ENCODE measurements around the gene ALDH1L1.

Gene ALDH1L1

DNA sequence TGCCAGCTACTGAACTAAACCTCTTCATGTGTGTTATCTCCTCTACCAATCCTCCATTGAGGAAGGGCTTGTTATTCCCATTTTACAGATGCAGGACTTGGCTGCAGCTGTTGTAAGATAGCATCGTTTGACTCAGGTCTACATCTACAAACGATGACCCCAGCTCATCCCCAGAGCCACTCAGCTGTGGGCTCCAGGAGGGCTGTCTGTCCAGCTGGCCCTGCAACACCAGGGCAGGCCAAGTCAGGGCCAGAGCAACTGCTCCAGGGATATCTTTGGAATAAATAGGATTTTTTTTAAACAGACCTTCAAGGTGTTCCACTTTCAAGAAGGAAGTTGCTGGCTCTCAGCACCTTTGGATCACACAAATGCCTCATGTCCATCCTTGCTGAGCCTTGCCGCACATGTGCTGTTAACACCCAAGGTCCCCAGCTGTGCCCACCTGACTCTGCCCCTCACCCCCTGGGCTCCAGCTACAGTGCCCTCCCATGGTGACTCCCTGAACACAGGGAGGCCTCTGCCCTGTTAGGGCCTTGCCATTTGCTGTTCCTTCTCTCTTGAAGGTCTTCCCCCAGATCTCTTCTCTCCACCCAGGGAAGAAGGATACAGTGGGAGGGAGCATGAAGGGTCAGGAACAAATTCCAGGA, 31.0 kb downstream of the ALDH1L1 start:
- Histone ChIP-seq H3K9ac (ENCODE audit: low read depth in 1 of 2, low read length in 2 of 2) (no peak overlapping the region), H3K27ac (ENCODE audit: low read depth in 2 of 2, low read length in 2 of 2) (no peak overlapping the region), H3K9me3 (ENCODE audit: control insufficient read depth in 2 of 2, low read length in 2 of 2) (no peaks in the 10 kb centered on the region), H3K36me3 (ENCODE audit: control insufficient read depth in 2 of 2, insufficient read depth in 2 of 2, low read length in 2 of 2) (no peaks in the 10 kb centered on the region), H3K4me3 (ENCODE audit: low read length in 2 of 2) (no peak overlapping the region), H3K4me1 (ENCODE audit: control insufficient read depth in 2 of 2, insufficient read depth in 2 of 2, low read length in 2 of 2) (no peaks in the 10 kb centered on the region), H3K27me3 (ENCODE audit: control insufficient read depth in 2 of 2, insufficient read depth in 2 of 2, low read length in 2 of 2) (no peaks in the 10 kb centered on the region)

DNA sequence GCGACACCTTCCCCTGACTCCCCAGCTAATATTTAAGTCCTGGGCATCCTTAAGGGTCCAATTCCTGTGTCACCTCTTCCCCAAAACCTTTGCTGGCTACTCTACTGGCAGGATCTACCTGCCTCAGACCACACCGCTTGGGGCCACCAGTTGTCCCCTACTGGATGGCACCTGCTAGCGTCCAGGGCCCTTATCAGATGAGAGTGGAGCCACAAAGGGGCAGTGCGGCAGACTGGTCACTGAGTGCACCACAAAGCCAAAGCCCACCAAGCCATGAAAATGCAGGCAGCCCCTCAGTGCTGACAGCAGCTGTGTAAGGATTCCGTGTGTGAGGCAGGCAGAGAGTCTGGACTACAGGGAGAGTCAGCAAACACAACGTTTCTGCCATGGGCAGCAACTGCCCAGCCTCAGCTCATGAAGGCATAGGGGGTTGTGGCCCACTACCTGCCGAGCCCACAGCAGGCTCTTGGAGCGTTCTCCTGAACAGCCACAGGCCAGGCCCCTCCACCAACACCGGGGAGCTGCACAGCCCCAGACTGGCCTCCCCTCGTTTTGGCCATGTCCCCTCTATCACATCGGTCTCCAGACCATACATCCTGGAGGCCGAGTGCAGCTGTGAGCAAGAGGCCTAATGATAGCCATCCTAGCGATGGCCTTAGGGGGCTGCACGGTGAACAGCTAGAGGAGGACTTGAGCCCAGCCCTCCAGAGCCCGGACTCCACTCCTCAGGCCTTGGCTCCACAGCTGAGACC, 32.3 kb downstream of the ALDH1L1 start:
- Histone ChIP-seq H3K4me3 (ENCODE audit: low read length in 2 of 2) (no peak overlapping the region), H3K36me3 (ENCODE audit: control insufficient read depth in 2 of 2, insufficient read depth in 2 of 2, low read length in 2 of 2) (no peaks in the 10 kb centered on the region), H3K9ac (ENCODE audit: low read depth in 1 of 2, low read length in 2 of 2) (no peak overlapping the region), H3K27me3 (ENCODE audit: control insufficient read depth in 2 of 2, insufficient read depth in 2 of 2, low read length in 2 of 2) (no peaks in the 10 kb centered on the region), H3K27ac (ENCODE audit: low read depth in 2 of 2, low read length in 2 of 2) (no peak overlapping the region), H3K4me1 (ENCODE audit: control insufficient read depth in 2 of 2, insufficient read depth in 2 of 2, low read length in 2 of 2) (no peaks in the 10 kb centered on the region), H3K9me3 (ENCODE audit: control insufficient read depth in 2 of 2, low read length in 2 of 2) (no peaks in the 10 kb centered on the region)

DNA sequence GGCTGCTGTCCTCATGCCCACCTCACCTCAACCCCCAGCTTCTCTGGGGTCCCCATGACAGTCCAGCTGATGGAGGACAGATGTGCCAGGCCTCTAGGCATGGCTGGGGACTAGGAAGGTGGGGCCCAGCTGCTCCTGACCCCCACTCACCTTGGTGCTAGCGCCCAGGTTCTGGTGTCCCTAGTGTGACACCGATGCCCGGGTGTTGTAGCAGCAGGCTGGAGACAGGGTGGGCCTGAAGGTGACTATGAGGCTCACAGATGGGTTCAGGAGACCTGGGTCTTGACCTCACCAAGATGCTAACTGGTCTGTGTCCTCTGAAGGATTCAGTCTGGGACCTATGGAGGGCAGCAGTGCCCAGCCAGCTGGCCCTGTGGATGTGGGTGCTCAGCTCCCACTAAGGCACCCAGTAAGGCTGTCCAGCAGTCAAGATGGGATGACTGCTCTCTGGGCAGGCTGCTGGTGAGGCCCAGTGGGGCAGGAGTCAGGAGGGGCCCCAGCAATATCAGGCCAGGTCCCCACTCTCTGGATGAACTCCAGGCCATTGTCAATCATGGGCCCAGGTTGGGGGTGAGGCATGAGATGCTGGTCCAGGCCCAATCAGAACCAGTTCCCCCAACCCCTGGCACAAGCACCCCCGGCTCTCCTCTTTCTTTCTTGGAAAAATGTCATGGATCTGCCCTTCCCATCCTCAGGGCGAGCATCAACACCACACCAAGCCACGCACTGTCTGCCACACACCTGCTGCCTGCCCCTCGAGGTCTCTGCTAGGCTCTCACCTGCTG, 33.0 kb downstream of the ALDH1L1 start:
- Histone ChIP-seq H3K4me1 (ENCODE audit: control insufficient read depth in 2 of 2, insufficient read depth in 2 of 2, low read length in 2 of 2) (no peaks in the 10 kb centered on the region), H3K9ac (ENCODE audit: low read depth in 1 of 2, low read length in 2 of 2) (no peak overlapping the region), H3K4me3 (ENCODE audit: low read length in 2 of 2) (no peak overlapping the region)

DNA sequence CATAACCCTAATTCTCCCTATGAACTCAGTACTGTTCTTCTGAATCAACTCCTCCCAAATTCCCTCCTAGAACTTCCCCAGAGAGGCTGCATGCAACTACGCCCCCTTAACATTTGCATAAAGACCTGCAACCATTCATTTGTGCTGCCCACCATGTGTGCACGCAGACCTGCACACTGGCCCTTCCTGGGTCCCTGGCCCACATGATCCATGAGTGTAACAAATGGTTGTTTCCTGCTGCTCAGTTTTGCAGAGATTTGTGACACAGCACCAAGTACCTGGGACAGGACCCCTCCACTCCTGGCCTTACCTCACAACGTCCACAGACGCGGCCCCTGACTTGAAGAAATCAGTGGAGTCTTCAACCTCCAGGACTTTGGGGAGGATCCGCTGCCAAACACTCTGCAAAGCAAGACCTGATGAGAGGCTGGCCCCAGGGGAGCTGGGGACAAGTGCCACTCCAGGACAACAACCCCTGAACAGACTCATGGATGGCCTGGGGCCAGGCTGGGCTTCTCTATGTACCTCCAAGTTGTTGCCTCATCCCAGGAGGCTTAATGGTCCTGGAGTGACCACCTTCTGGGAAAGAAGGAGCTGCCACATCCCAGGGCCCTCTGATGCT, 33.8 kb downstream of the ALDH1L1 start:
- H3K4me1 ChIP-seq (ENCODE audit: control insufficient read depth in 2 of 2, insufficient read depth in 2 of 2, low read length in 2 of 2), result no peaks in the 10 kb centered on the region
- H3K27me3 ChIP-seq (ENCODE audit: control insufficient read depth in 2 of 2, insufficient read depth in 2 of 2, low read length in 2 of 2), result no peaks in the 10 kb centered on the region
- no peak overlapping the region for H3K9ac ChIP-seq (ENCODE audit: low read depth in 1 of 2, low read length in 2 of 2)
- H3K9me3 ChIP-seq (ENCODE audit: control insufficient read depth in 2 of 2, low read length in 2 of 2), result no peaks in the 10 kb centered on the region
- no peak overlapping the region for H3K4me3 ChIP-seq (ENCODE audit: low read length in 2 of 2)
- H3K27ac ChIP-seq (ENCODE audit: low read depth in 2 of 2, low read length in 2 of 2), result no peak overlapping the region
- H3K36me3 ChIP-seq (ENCODE audit: control insufficient read depth in 2 of 2, insufficient read depth in 2 of 2, low read length in 2 of 2), result no peaks in the 10 kb centered on the region

More for the DNA sequence above, 33.0 kb downstream of the ALDH1L1 start:
- Histone ChIP-seq H3K27me3 (ENCODE audit: control insufficient read depth in 2 of 2, insufficient read depth in 2 of 2, low read length in 2 of 2) (no peaks in the 10 kb centered on the region), H3K9me3 (ENCODE audit: control insufficient read depth in 2 of 2, low read length in 2 of 2) (no peaks in the 10 kb centered on the region), H3K36me3 (ENCODE audit: control insufficient read depth in 2 of 2, insufficient read depth in 2 of 2, low read length in 2 of 2) (no peaks in the 10 kb centered on the region), H3K27ac (ENCODE audit: low read depth in 2 of 2, low read length in 2 of 2) (no peak overlapping the region)

DNA sequence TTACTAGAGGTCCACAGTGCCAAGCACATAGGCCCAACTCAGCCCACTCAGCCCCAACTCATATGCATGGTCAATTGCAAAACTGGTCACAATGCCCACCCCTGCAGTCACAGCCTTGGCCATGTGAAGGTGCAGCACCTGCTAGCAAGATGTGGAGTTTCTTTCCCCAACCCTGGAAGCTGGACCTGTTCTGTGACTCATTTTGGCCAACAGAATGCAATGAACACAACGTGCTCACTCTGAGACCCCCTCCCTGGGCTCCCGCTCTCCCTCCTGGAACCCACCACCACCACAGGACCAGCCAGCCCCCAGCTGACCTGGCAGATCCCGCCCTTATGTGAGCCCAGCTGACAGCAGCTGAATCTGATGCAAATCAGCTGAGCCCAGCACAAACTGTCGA, 34.4 kb downstream of the ALDH1L1 start:
- Histone ChIP-seq H3K36me3 (ENCODE audit: control insufficient read depth in 2 of 2, insufficient read depth in 2 of 2, low read length in 2 of 2) (no peaks in the 10 kb centered on the region), H3K27ac (ENCODE audit: low read depth in 2 of 2, low read length in 2 of 2) (no peak overlapping the region), H3K4me3 (ENCODE audit: low read length in 2 of 2) (no peak overlapping the region), H3K9ac (ENCODE audit: low read depth in 1 of 2, low read length in 2 of 2) (no peak overlapping the region), H3K27me3 (ENCODE audit: control insufficient read depth in 2 of 2, insufficient read depth in 2 of 2, low read length in 2 of 2) (no peaks in the 10 kb centered on the region), H3K9me3 (ENCODE audit: control insufficient read depth in 2 of 2, low read length in 2 of 2) (no peaks in the 10 kb centered on the region), H3K4me1 (ENCODE audit: control insufficient read depth in 2 of 2, insufficient read depth in 2 of 2, low read length in 2 of 2) (no peaks in the 10 kb centered on the region)

DNA sequence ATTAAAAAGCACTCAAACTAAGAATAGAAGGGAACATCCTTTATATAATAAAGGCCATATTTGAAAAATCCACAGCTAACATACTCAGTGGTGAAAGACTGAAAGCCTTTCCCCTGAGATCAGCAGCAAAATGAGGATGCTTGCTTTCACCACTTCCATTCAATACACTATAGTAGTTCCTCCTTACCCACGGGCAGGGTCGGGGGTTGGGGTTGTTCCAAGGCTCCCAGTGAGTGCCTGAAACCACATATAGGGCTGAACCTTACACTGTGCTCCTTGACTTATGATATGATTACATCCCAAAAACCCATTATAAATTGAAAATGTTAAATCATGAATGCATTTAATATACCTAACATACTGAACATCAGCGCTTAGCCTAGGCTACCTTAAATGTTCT, 37.7 kb downstream of the ALDH1L1 start:
- Histone ChIP-seq H3K9ac (ENCODE audit: low read depth in 1 of 2, low read length in 2 of 2) (no peak overlapping the region), H3K36me3 (ENCODE audit: control insufficient read depth in 2 of 2, insufficient read depth in 2 of 2, low read length in 2 of 2) (no peaks in the 10 kb centered on the region), H3K4me3 (ENCODE audit: low read length in 2 of 2) (no peak overlapping the region), H3K9me3 (ENCODE audit: control insufficient read depth in 2 of 2, low read length in 2 of 2) (no peaks in the 10 kb centered on the region), H3K27me3 (ENCODE audit: control insufficient read depth in 2 of 2, insufficient read depth in 2 of 2, low read length in 2 of 2) (no peaks in the 10 kb centered on the region), H3K4me1 (ENCODE audit: control insufficient read depth in 2 of 2, insufficient read depth in 2 of 2, low read length in 2 of 2) (no peaks in the 10 kb centered on the region), H3K27ac (ENCODE audit: low read depth in 2 of 2, low read length in 2 of 2) (no peak overlapping the region)

DNA sequence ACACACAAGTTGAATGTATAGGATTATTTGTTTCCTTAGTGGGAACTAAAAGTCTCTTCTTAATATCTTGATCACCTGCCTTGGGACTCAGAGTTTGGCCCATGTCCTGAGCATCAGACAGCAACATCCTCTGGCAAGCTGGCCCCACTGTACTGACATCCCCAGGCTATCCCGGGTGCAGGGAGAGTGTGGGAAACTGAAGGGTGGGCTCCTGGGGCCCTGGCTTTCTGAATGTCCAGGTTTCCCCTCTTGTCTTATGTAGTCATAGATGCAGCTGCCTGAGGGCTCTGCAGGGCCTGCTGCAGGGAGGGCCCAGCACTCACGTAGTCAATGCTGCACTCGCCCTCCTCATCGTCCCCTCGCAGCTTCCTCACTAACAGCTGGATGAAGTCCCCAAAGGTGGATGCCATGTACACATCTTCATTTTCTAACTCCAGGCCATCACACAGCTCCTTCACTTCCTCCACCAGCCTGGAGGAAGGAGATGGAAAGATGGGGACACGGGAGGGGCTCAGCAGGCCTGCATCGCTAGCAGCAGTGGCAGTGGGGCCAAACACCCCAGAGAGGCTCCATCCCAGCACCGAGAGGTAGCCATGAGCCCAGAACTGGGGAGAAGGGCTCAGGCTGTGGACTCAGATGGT, 42.8 kb downstream of the ALDH1L1 start:
- Histone ChIP-seq H3K4me3 (ENCODE audit: low read length in 2 of 2) (no peak overlapping the region), H3K36me3 (ENCODE audit: control insufficient read depth in 2 of 2, insufficient read depth in 2 of 2, low read length in 2 of 2) (no peaks in the 10 kb centered on the region), H3K27me3 (ENCODE audit: control insufficient read depth in 2 of 2, insufficient read depth in 2 of 2, low read length in 2 of 2) (no peaks in the 10 kb centered on the region), H3K27ac (ENCODE audit: low read depth in 2 of 2, low read length in 2 of 2) (no peak overlapping the region), H3K4me1 (ENCODE audit: control insufficient read depth in 2 of 2, insufficient read depth in 2 of 2, low read length in 2 of 2) (no peaks in the 10 kb centered on the region), H3K9me3 (ENCODE audit: control insufficient read depth in 2 of 2, low read length in 2 of 2) (no peaks in the 10 kb centered on the region), H3K9ac (ENCODE audit: low read depth in 1 of 2, low read length in 2 of 2) (no peak overlapping the region)

DNA sequence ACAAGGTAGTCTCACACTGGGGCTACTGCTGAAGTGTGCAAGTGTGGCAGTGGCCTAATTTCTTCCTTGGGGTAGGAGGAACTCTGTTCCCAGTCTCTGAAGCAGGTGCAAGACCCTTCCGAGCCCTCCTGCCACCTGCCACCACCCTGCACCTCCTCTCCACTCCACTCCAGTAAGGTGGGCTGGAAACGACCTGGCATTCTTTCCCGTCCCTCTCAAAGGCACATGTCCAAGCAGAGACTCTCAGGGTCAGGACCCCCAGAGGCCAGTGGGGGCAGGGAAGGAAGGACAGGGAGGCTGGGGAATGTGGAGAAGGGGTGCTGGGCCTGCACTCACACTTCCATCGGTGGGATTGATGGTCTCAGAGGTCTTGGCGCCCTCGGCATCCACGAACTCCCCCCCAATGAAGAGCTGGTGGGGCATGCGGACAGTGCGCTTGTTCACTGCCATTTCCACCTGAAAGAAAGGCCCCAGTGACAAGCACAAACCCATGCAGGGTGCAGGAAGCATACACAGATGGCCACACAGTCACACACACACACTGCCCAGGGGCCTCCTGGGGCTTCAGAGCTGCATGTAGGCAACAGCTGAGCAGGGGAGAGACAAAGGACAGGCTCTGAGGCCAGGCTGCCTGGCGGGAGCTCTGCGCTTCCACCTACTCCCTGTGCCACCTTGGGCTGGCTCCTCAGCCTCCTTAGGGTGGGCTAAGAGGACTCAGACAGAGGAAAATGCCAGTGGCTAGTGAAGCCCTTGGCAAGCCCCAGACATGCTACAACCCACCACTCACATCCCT, 43.8 kb downstream of the ALDH1L1 start:
- Histone ChIP-seq H3K9me3 (ENCODE audit: control insufficient read depth in 2 of 2, low read length in 2 of 2) (no peaks in the 10 kb centered on the region), H3K27ac (ENCODE audit: low read depth in 2 of 2, low read length in 2 of 2) (no peak overlapping the region), H3K27me3 (ENCODE audit: control insufficient read depth in 2 of 2, insufficient read depth in 2 of 2, low read length in 2 of 2) (no peaks in the 10 kb centered on the region), H3K4me1 (ENCODE audit: control insufficient read depth in 2 of 2, insufficient read depth in 2 of 2, low read length in 2 of 2) (no peaks in the 10 kb centered on the region), H3K4me3 (ENCODE audit: low read length in 2 of 2) (no peak overlapping the region), H3K9ac (ENCODE audit: low read depth in 1 of 2, low read length in 2 of 2) (no peak overlapping the region), H3K36me3 (ENCODE audit: control insufficient read depth in 2 of 2, insufficient read depth in 2 of 2, low read length in 2 of 2) (no peaks in the 10 kb centered on the region)

DNA sequence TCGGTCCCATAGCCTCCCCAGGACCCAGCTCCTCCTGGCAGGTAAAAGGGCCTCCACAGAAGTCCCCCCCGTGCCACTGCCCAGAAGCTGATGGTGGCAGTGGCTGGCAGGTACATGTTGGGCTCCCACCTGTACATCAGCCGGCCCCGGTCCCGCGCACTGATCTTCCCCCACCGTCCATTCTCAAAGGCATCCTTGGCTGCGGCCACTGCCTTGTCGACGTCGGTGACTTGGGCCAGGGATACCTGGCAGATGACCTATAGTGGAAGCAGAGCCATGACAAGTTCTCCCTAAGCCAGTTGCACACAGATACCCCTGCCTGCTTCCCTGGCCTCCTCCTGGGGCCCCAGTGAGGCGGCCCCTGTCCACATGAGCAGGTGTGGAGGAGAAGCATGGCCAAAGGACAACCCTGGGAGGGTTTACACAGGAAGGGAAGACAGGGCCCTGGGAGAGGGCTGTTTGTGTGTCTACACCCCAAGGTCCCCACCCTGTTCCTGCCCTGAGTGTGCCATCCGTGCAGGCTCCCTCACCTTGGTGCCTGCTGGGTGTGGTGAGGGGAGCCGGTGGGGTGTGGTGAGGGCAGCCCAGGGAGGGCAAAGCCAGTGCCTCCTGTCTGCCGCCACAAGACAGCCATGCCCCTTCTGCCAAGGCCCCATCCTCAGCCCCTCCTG, 44.8 kb downstream of the ALDH1L1 start:
- H3K9ac ChIP-seq (ENCODE audit: low read depth in 1 of 2, low read length in 2 of 2), result no peak overlapping the region
- no peaks in the 10 kb centered on the region for H3K4me1 ChIP-seq (ENCODE audit: control insufficient read depth in 2 of 2, insufficient read depth in 2 of 2, low read length in 2 of 2)
- no peaks in the 10 kb centered on the region for H3K36me3 ChIP-seq (ENCODE audit: control insufficient read depth in 2 of 2, insufficient read depth in 2 of 2, low read length in 2 of 2)
- no peaks in the 10 kb centered on the region for H3K9me3 ChIP-seq (ENCODE audit: control insufficient read depth in 2 of 2, low read length in 2 of 2)
- no peak overlapping the region for H3K4me3 ChIP-seq (ENCODE audit: low read length in 2 of 2)
- H3K27ac ChIP-seq (ENCODE audit: low read depth in 2 of 2, low read length in 2 of 2), result no peak overlapping the region
- no peaks in the 10 kb centered on the region for H3K27me3 ChIP-seq (ENCODE audit: control insufficient read depth in 2 of 2, insufficient read depth in 2 of 2, low read length in 2 of 2)

All from mucosa of rectum (tissue), 2 donors.